GM19455 (cell line): ENCODE measurements around the gene SAMHD1.
"Not testable (repeated sequence)": the region's sequence is repeated elsewhere in the genome, so short reads cannot be mapped to it uniquely, and the experiment has no call there.

ENCODE experiments used
- ATAC-seq: cut with Tn5 transposase; IDR thresholded peaks from one replicate; pipeline ENCODE4 v1.9.1; 2021; ENCODE audit not compliant: unreplicated experiment

Gene SAMHD1

GRCh38 chr20:36956674-36957073 lies 5.2 kb upstream of the SAMHD1 start:
- ATAC-seq: no peak

GRCh38 chr20:36956016-36956415 lies 4.5 kb upstream of the SAMHD1 start:
- ATAC-seq: no peak

DNA sequence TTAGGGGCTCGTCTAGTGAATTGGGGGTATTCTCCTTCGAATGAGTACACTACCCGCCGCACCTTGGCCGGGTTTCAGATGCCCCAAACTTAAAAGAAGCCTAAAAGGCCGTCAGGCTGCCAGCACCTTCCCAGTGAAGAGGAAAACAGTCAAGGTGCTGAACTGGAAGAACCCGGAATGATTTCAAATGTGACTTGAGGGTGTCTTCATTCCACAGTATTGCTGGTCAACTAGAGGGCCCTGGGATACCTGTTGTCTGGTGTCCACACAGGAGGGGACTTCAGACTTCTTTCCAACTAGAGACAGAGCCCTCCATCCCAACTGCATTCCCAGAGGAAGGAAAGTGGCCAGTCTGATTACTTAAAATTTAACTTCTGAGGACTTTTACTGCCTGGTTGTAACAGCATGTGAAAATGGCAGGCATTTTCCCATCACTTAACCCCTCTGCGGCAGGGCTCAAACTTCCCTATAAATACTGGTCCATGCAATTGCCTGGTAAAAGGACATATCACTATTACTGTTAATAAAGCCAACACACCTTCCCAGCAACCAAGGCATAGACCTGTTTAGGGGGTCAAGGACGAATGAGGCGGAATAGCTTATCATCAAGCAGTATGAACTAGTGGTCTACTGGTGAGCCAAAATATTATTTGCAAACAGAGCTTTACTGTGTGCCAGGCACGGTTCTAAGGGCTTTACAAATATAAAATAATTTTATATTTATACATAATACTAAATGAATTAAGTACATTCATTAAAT lies 651 bp upstream of the SAMHD1 start:
- no peak for ATAC-seq

DNA sequence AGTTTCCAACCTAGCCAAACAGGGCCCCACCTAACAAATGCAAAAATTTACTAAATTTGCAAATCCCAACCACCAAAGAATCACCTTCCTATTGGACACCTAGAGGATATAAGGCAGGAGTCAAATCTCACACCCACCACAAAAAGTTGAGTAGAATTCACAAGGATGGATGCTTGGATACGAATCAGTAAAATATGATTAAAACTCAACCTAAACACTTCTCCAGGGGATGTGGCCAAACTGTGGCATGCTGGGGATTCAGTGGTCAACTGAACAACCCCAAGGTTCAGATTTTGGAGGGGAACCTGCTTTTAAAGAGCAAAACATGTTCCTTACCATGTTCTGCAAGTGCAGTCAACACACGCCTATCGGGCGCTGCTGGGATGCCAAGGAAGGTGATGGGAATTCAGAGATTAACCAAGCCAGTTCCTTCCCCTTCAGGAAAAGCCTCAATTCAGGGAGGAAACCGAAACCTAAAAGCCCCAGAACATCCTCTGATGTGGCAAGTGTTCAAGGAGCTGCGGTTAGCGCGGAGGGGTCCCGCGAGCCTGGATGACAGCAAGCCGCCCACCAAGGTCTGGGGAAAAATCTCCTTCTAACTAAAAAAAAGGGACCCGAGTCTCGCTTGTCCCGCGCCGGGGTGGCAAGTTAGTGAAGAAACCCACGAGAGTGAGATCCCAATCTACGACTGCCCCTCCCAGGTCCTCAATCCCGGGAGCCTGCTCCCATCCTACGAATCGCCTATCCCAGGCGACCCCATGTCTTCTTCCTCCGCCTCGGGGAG lies 902 bp downstream of the SAMHD1 start:
- no peak for ATAC-seq

DNA sequence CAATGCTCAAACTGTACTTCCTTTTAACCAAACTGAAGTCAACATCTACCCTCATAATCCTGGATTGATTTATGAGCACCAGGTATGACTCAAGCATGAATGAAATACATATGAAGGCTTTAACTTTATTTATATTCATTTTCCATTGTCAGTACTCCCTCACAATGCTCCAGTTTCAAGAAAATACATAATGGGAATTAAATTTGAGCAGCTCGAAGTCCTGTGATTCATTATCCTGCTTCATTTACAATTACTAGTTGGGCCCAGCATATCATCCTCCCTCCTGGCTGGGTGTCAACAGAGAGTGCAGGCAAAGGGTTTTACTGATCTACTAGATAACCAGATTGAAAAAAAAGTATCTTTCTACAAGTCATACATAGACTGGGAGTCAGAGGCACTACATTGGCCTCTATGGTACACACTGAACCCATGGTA lies 10.1 kb downstream of the SAMHD1 start:
- no peak for ATAC-seq

GRCh38 chr20:36937402-36937770 lies 14.1 kb downstream of the SAMHD1 start:
- ATAC-seq: no peak

GRCh38 chr20:36936761-36937401 lies 14.6 kb downstream of the SAMHD1 start:
- ATAC-seq: not testable (repeated sequence)

- ATAC-seq: no peak
These were observed 15.2 kb downstream of the SAMHD1 start for GRCh38 chr20:36936341-36936740.

DNA sequence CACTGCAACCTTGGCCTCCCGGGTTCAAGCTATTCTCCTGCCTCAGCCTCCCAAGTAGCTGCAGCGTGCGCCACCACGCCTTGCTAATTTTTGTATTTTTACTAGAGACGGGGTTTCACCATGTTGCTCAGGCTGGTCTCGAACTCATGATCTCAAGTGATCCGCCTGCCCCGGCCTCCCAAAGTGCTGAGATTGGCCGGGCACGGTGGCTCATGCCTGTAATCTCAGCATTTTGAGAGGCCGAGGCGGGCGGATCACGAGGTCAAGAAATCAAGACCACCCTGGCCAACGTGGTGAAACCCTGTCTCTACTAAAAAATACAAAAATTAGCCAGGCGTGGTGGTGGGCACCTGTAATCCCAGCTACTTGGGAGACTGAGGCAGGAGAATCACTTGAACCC lies 17.9 kb downstream of the SAMHD1 start:
- ATAC-seq: not testable (repeated sequence)

DNA sequence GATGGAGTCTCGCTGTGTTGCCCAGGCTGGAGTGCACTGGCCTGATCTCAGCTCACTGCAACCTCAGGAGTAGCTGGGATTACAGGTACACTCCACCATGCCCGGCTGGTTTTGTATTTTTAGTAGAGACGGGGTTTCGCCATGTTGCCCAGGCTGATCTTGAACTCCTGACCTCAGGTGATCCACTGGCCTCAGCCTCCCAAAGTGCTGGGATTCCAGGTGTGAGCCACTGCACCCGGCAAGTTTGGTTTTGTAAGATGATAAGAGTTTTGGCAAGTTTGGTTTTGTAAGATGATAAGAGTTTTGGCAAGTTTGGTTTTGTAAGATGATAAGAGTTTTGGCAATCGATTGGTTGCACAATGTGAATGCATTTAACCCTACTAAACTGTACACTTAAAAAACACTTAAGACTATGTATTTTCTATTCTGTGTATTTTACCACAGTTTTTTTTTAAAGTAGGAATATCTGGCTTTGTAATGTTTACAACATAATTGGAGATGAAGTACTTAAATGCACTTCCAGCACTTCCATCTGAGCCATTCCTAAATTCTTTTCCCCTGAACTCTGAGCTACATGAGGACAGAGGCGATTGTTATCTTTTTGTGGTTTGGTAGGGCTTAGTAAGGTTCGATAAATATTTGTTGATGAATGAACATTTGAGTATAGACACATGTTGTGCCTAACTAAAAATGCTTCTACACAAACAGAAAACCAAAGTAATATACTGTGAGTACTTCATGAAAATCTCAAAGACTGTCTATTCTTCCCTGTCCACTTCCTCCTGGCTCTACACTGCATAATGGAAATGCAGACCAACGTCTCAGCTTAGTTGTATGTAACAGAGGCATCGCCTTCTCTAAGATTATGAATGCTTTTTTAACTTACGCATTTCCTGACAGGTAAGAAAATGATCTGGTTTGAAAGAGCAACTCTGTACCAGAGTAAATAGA lies 18.8 kb downstream of the SAMHD1 start:
- ATAC-seq: no peak

- ATAC-seq: not testable (repeated sequence)
These were observed 19.4 kb downstream of the SAMHD1 start for GRCh38 chr20:36932067-36932466.

GRCh38 chr20:36929691-36930090 lies 21.8 kb downstream of the SAMHD1 start:
- ATAC-seq: no peak

GRCh38 chr20:36929290-36929689 lies 22.2 kb downstream of the SAMHD1 start:
- no peak for ATAC-seq

- ATAC-seq: no peak
These were observed 23.8 kb downstream of the SAMHD1 start for GRCh38 chr20:36927704-36928103.

DNA sequence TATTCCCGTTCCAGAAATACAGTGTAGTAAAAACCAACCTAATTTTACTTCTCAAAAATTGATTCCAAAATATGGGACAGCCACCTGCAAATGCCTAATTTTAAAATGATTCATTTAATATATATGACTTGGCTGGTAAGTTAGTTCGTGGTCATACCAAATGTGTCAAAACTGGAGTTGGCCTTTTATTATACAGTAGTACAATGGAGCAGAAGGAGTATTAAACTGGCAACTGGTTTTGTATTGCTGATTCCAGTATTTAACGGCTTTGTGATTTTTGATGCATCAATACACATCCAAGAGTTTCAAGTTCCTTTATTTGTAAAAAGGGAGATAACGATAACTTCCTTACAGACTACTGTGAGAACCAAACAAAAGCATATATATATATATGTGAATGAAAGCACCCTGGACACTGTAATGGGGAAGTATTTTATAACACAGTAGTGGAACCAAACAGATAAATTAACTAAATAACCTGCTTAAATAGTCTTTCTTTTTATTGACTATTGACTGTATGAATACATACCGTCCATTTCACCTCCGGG lies 24.8 kb downstream of the SAMHD1 start:
- no peak for ATAC-seq

DNA sequence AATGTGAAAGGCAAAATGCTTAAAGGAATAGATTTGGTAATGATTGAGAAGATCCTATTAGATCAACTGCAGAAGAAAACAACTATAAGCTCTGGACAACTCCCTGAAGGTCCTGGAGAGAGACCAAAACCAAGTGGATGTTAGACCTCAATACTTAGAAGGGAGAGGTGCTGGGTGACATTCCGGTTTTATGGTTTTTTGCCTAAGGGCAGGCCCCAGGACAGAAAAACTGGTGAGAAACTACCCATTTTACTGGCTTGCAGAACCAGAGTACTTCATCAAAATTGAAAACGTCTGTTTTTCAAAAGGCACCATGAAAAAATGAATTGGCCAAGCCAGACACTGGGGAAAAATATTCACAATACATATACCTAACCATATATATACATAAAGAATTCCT lies 26.3 kb downstream of the SAMHD1 start:
- ATAC-seq: no peak

GRCh38 chr20:36924167-36925045 lies 27.1 kb downstream of the SAMHD1 start:
- no peak for ATAC-seq

- ATAC-seq: no peak
These were observed 31.2 kb downstream of the SAMHD1 start for GRCh38 chr20:36920334-36920730.

DNA sequence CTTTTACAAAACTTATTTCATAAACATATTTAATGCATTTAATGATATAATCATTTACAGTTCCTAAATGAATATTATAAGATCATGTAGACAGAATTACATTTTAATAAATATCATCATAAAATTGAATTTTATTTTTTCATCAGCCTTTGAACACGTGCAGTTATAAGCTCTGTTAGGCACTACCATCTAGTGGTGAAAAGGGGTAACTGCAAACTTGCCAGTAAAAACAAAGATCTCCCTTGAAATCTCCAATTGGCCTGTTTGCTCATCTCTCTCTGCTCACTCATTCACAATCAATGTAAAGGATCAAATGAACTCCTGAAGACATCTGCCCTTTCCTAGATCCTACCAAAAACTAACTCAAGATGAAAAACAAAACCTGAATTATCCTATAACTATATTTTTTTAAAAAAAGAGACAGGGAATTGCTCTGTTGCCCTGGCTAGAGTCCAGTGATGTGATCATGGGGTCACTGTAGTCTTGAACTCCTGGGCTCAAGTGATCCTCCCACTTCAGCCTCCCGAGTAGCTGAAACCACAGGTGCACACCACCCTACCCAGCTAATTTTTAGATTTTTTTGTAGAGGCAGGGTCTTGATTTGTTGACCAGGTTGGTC lies 31.7 kb downstream of the SAMHD1 start:
- ATAC-seq: no peak
